ENCODE results near the gene CALM1.
"Not testable (repeated sequence)": the region's sequence is repeated elsewhere in the genome, so short reads cannot be mapped to it uniquely, and the experiment has no call there.

The CALM1 gene

GRCh38 chr14:90383731-90384542 lies 12.9 kb upstream of the CALM1 start:
- peak; percentile 45 for DNase-seq (ENCODE audit: low read depth)

- DNase-seq (ENCODE audit: low read depth) = no peak
Observed at GRCh38 chr14:90384543-90384911, 12.3 kb upstream of the CALM1 start.

GRCh38 chr14:90386321-90386720 lies 10.5 kb upstream of the CALM1 start:
- DNase-seq (ENCODE audit: low read depth) = no peak

GRCh38 chr14:90387206-90387760 lies 9.5 kb upstream of the CALM1 start:
- no peak for DNase-seq (ENCODE audit: low read depth)

GRCh38 chr14:90388437-90388836 lies 8.4 kb upstream of the CALM1 start:
- no peak for DNase-seq (ENCODE audit: low read depth)

GRCh38 chr14:90388982-90389381 lies 7.8 kb upstream of the CALM1 start:
- no peak for DNase-seq (ENCODE audit: low read depth)

- DNase-seq (ENCODE audit: low read depth) = no peak
Observed at GRCh38 chr14:90393966-90394365, 2.9 kb upstream of the CALM1 start.

GRCh38 chr14:90394782-90395181 lies 2.0 kb upstream of the CALM1 start:
- DNase-seq (ENCODE audit: low read depth) = not testable (repeated sequence)

GRCh38 chr14:90397425-90398314 lies 841 bp downstream of the CALM1 start:
- DNase-seq (ENCODE audit: low read depth) = peak; percentile 52

GRCh38 chr14:90398315-90398839 lies 1.5 kb downstream of the CALM1 start:
- peak; percentile 45 for DNase-seq (ENCODE audit: low read depth)

- DNase-seq (ENCODE audit: low read depth) = no peak
Observed at GRCh38 chr14:90398841-90399540, 2.2 kb downstream of the CALM1 start.

- DNase-seq (ENCODE audit: low read depth) = peak; percentile 74
Observed at GRCh38 chr14:90399541-90400444, 3.0 kb downstream of the CALM1 start.

- DNase-seq (ENCODE audit: low read depth) = no peak
Observed at GRCh38 chr14:90400904-90401561, 4.2 kb downstream of the CALM1 start.

GRCh38 chr14:90402016-90402415 lies 5.2 kb downstream of the CALM1 start:
- DNase-seq (ENCODE audit: low read depth) = no peak

- DNase-seq (ENCODE audit: low read depth) = no peak
Observed at GRCh38 chr14:90403065-90403464, 6.2 kb downstream of the CALM1 start.

GRCh38 chr14:90405101-90405500 lies 8.3 kb downstream of the CALM1 start:
- DNase-seq (ENCODE audit: low read depth) = no peak

GRCh38 chr14:90405755-90406154 lies 8.9 kb downstream of the CALM1 start:
- no peak for DNase-seq (ENCODE audit: low read depth)

GRCh38 chr14:90406384-90406798 lies 9.6 kb downstream of the CALM1 start:
- DNase-seq (ENCODE audit: low read depth) = no peak

GRCh38 chr14:90407230-90407629 lies 10.4 kb downstream of the CALM1 start:
- no peak for DNase-seq (ENCODE audit: low read depth)

GRCh38 chr14:90408713-90409112 lies 11.9 kb downstream of the CALM1 start:
- no peak for DNase-seq (ENCODE audit: low read depth)

All from activated T-cell treated with anti-CD3 and anti-CD28 coated beads for 1 hour (primary cell).